Endothelial cell of umbilical vein (primary cell): Measurements from ENCODE around the gene HTR6. TPM values are rescaled to one million over a fixed set of nuclear protein-coding genes. Genes with fewer than 3 reads are reported as not detected.

ENCODE experiments used
- BruUV-seq: library from RNA; stranded (reverse); fragments of 400-500 nt; replicated peaks from 2 replicates; lab custom pipeline; 2021; lab: Mats Ljungman, UMichigan
- CTCF ChIA-PET: fragments of 300-600, 350-600 bp; sonication (Branson Sonifier 250); formaldehyde crosslinking; loops from one replicate; lab custom pipeline; 2021; ENCODE audit warnings: antibody characterized with exemption, inconsistent platforms; lab: Charles Lee
- POLR2A ChIA-PET: fragments of 300-600, 350-600 bp; sonication (Branson Sonifier 250); formaldehyde crosslinking; loops from one replicate; lab custom pipeline; 2021; ENCODE audit warnings: antibody characterized with exemption, inconsistent platforms; lab: Charles Lee
- DNase-seq: peaks from one replicate; pipeline ENCODE4 v3.0.0-alpha.2; 2011; ENCODE audit warnings: low read depth, low spot score
- FAIRE-seq: peaks from 2 replicates; lab custom pipeline; 2011; peaks lifted over from hg19 to GRCh38; lab: Jason Lieb, UNC
- H2AFZ ChIP-seq: 2 replicates; pipeline ENCODE4 v1.6.0; 2012; ENCODE audit warnings: low read depth, low read length, control low read depth, inconsistent platforms
- H3K27ac ChIP-seq: 2 replicates; pipeline ENCODE4 v1.5.1; 2011; ENCODE audit warnings: low read depth, mild to moderate bottlenecking, control low read depth, low read length, moderate library complexity; ENCODE audit not compliant: insufficient read depth
- H3K27me3 ChIP-seq, 2 experiments: 2 replicates each; pipeline versions ENCODE4 v1.6.0 to v1.6.1; 2011; ENCODE audit warnings: low read length in 2 of 2, mixed read lengths in 1 of 2; ENCODE audit not compliant: control insufficient read depth in 2 of 2, insufficient read depth in 2 of 2
- H3K36me3 ChIP-seq, 2 experiments: 2 replicates in 1 of 2; 3 replicates in 1 of 2; pipeline ENCODE4 v1.5.1; 2011; ENCODE audit warnings: low read length in 2 of 2, mild to moderate bottlenecking in 1 of 2, moderate library complexity in 1 of 2; ENCODE audit not compliant: control insufficient read depth in 2 of 2, insufficient read depth in 2 of 2; ENCODE audit errors: extremely low read depth in 1 of 2
- H3K4me1 ChIP-seq: 3 replicates; pipeline ENCODE4 v1.5.1; 2011; ENCODE audit warnings: mild to moderate bottlenecking, low read length; ENCODE audit not compliant: control insufficient read depth, insufficient read depth; ENCODE audit errors: extremely low read depth
- H3K4me2 ChIP-seq: 2 replicates; pipeline ENCODE4 v1.6.1; 2011; ENCODE audit warnings: low read length, control low read depth, mixed read lengths; ENCODE audit not compliant: insufficient read depth
- H3K4me3 ChIP-seq, 3 experiments: fragments of 200-600 bp in 1 of 3; sonication (generic), shearing (Covaris generic) in 1 of 3; replicated peaks in 1 of 3; 2 replicates each; pipeline ENCODE4 v1.5.1; 2011 to 2016; ENCODE audit warnings: control low read depth in 3 of 3, low read length in 3 of 3, mild to moderate bottlenecking in 2 of 3, inconsistent platforms in 1 of 3, low read depth in 1 of 3, moderate library complexity in 1 of 3; ENCODE audit not compliant: insufficient read depth in 1 of 3
- H3K79me2 ChIP-seq: 2 replicates; pipeline ENCODE4 v1.6.0; 2012; ENCODE audit warnings: low read length, inconsistent platforms; ENCODE audit not compliant: control insufficient read depth, insufficient read depth
- H3K9ac ChIP-seq: replicated peaks from 2 replicates; pipeline ENCODE3; 2011; ENCODE audit warnings: low read length, control low read depth; ENCODE audit not compliant: insufficient read depth; ENCODE audit errors: extremely low read depth
- H3K9me1 ChIP-seq: replicated peaks from 3 replicates; pipeline ENCODE4 v1.6.0; 2011; ENCODE audit warnings: mild to moderate bottlenecking, low read length; ENCODE audit not compliant: control insufficient read depth, insufficient read depth; ENCODE audit errors: extremely low read depth
- H3K9me3 ChIP-seq: replicated peaks from 2 replicates; pipeline ENCODE4 v1.5.1; 2012; ENCODE audit warnings: low read length, inconsistent platforms; ENCODE audit not compliant: control insufficient read depth, insufficient read depth
- H4K20me1 ChIP-seq: replicated peaks from 2 replicates; pipeline ENCODE3; 2011; ENCODE audit warnings: mild to moderate bottlenecking, low read length; ENCODE audit not compliant: control insufficient read depth, insufficient read depth; ENCODE audit errors: extremely low read depth
- CTCF ChIP-seq, 2 donors: IDR thresholded peaks; 1 replicate in 1 of 2; 2 replicates in 1 of 2; pipeline ENCODE4 v1.5.1; 2011; ENCODE audit warnings: low read length in 2 of 2, mild to moderate bottlenecking in 2 of 2, moderate library complexity in 2 of 2, control low read depth in 1 of 2, inconsistent platforms in 1 of 2, low read depth in 1 of 2; ENCODE audit not compliant: insufficient read depth in 1 of 2; ENCODE audit errors: extremely low read depth in 1 of 2
- EZH2 ChIP-seq: IDR thresholded peaks from 2 replicates; pipeline ENCODE4 v1.6.1; 2012; ENCODE audit warnings: borderline replicate concordance, low read depth, mild to moderate bottlenecking, moderate library complexity, low read length, inconsistent platforms; ENCODE audit not compliant: severe bottlenecking
- FOS ChIP-seq: IDR thresholded peaks from 2 replicates; pipeline ENCODE4 v1.6.1; 2011; ENCODE audit warnings: mild to moderate bottlenecking, low read length, moderate library complexity, borderline replicate concordance; ENCODE audit not compliant: insufficient read depth
- GATA2 ChIP-seq: IDR thresholded peaks from 2 replicates; pipeline ENCODE4 v1.7.0; 2011; ENCODE audit warnings: low read depth, mild to moderate bottlenecking, moderate library complexity, mixed read lengths, low read length; ENCODE audit not compliant: insufficient read length, insufficient read depth
- JUN ChIP-seq: IDR thresholded peaks from 2 replicates; pipeline ENCODE4 v1.6.1; 2011; ENCODE audit warnings: borderline replicate concordance, low read depth; ENCODE audit not compliant: insufficient read length, insufficient read depth
- MAX ChIP-seq: IDR thresholded peaks from 2 replicates; pipeline ENCODE4 v1.6.1; 2011; ENCODE audit not compliant: insufficient read depth, insufficient read length
- MYC ChIP-seq: IDR thresholded peaks from one replicate; pipeline ENCODE4 v1.6.1; 2011; ENCODE audit warnings: mild to moderate bottlenecking, low read depth, low read length
- POLR2A ChIP-seq: IDR thresholded peaks from 2 replicates; pipeline ENCODE4 v1.6.1; 2012; ENCODE audit warnings: low read depth, mild to moderate bottlenecking, control low read depth, low read length
- POLR2AphosphoS5 ChIP-seq: IDR thresholded peaks from 2 replicates; pipeline ENCODE4 v1.6.1; 2012; ENCODE audit warnings: low read depth, mild to moderate bottlenecking, control low read depth, low read length, moderate library complexity; ENCODE audit not compliant: insufficient read depth
- dilution Hi-C: fragments of 300-500 bp; cut with MboI; formaldehyde crosslinking; loops from one replicate; pipeline ENCODE4 v1.15.0; 2019; ENCODE audit warnings: low sequenced_read_pairs; ENCODE audit not compliant: extremely low pct_ligation_motif_present
- intact Hi-C: fragments of 100-400 bp; cut with micrococcal nuclease; formaldehyde crosslinking; loops from one replicate; pipeline ENCODE4 v1.10.0; 2022
- polyA plus RNA-seq, 4 experiments: library from polyadenylated mRNA; depleted of rRNA in 3 of 4; stranded (reverse) in 3 of 4; unstranded in 1 of 4; fragments of >200 nt; gene quantifications; 2 replicates each; pipeline versions ENCODE4 v1.2.1 to v1.2.3, GENCODE V29; 2011 to 2012; ENCODE audit warnings: missing spikeins in 1 of 4
- total RNA-seq: library from RNA; stranded (reverse); gene quantifications from 2 replicates; pipeline ENCODE4 v1.2.3, GENCODE V29; 2021

Gene HTR6
- total and polyA plus RNA-seq, 2 donors (not counting 3 experiments of a cell fraction or from before 2014, with no cell fraction given): not detected

DNA sequence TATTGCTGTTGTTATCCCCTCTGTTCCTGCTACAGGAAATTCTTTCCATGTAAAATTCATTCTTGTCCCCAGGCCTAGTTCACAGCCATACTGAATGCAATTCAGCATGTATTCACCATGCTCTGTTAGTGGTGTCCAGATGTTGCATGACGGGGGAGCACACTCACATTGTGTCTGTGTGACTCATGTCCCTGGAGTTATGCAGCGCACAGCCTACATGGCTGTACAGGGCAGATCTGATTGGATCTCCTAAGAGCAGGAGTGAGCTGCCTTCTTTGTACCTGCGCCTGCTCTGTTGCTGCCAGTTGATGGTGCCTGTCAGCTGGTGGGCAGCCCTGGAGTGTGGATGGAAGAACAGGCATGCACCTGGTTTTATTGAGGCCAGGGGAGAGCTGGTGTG lies 17.6 kb downstream of the HTR6 start:
- TF ChIP-seq FOS: no peak
- H4K20me1 ChIP-seq: no peaks in the 10 kb centered on the region
- no peak overlapping the region for H3K27ac ChIP-seq
- no peak for FAIRE-seq
- no TSS peak for BruUV-seq
- ChIA-PET POLR2A (interaction anchor here (0.7 kb wide), 1 partner anchor 201 kb away, joined by 3 read pairs; no protein-coding TSS in a partner anchor), CTCF (interaction anchor here (0.9 to 2.7 kb wide), 2 partner anchors 14 to 22 kb away, joined by 3 to 12 read pairs; no protein-coding TSS in a partner anchor)
- intact Hi-C loops: no loop called here
- H3K4me1 ChIP-seq: no peaks in the 10 kb centered on the region
- H3K4me3 ChIP-seq: no peak overlapping the region
- no peaks in the 10 kb centered on the region for H3K79me2 ChIP-seq
- no peaks in the 10 kb centered on the region for H3K9me1 ChIP-seq
- H3K36me3 ChIP-seq: no peaks in the 10 kb centered on the region
- H3K9ac ChIP-seq: no peak overlapping the region
- no peak overlapping the region for H2AFZ ChIP-seq
- no peaks in the 10 kb centered on the region for H3K27me3 ChIP-seq
- no peak overlapping the region for H3K4me2 ChIP-seq
- H3K9me3 ChIP-seq: no peaks in the 10 kb centered on the region
- dilution Hi-C loops: no loop called here
- DNase-seq: no peak

- Histone ChIP-seq H3K4me3 (no peak overlapping the region), H3K27ac (no peak overlapping the region), H3K9me1 (no peaks in the 10 kb centered on the region), H4K20me1 (no peaks in the 10 kb centered on the region), H3K4me1 (no peaks in the 10 kb centered on the region), H2AFZ (no peak overlapping the region), H3K9me3 (no peaks in the 10 kb centered on the region), H3K27me3 (no peaks in the 10 kb centered on the region), H3K79me2 (no peaks in the 10 kb centered on the region), H3K36me3 (no peaks in the 10 kb centered on the region), H3K4me2 (no peak overlapping the region), H3K9ac (no peak overlapping the region)
- intact Hi-C loops (no loop called here), dilution Hi-C loops (no loop called here)
- POLR2A ChIA-PET: no interaction called here
- no TSS peak for BruUV-seq
- TF ChIP-seq MYC: no peak
- no peak for TF ChIP-seq GATA2
- TF ChIP-seq POLR2AphosphoS5: no peak
- TF ChIP-seq POLR2A: no peak
- no peak for TF ChIP-seq MAX
- no peak for TF ChIP-seq JUN
- no peak for TF ChIP-seq EZH2
- TF ChIP-seq FOS: no peak
- TF ChIP-seq CTCF (IDR thresholded peaks at IDR 0.05; ENCODE audit: extremely low read depth in 1 of 2, insufficient read depth in 1 of 2, low read depth in 1 of 2, low read length in 2 of 2): no peak
- no peak for FAIRE-seq
- no peak for DNase-seq
- CTCF ChIA-PET: interaction anchor here (0.9 to 2.7 kb wide), 3 partner anchors 15 to 22 kb away, joined by 3 to 12 read pairs (median 3); no protein-coding TSS in a partner anchor
Observed at GRCh38 chr1:19682901-19683300, 18.2 kb downstream of the HTR6 start.
